Heart right ventricle (tissue), 16 donors: Measurements from ENCODE around the gene DNAH6. TPM values are rescaled to one million over a fixed set of nuclear protein-coding genes. Genes with fewer than 3 reads are reported as not detected.
"Not testable (repeated sequence)": the region's sequence is repeated elsewhere in the genome, so short reads cannot be mapped to it uniquely, and the experiment has no call there.

ENCODE experiments used
- ATAC-seq, 8 donors: fragments of 200-7000 bp; cut with Tn5 transposase; one replicate each; pipeline ENCODE4 v1.9.1; 2020; ENCODE audit warnings: mild to moderate bottlenecking in 8 of 8, moderate library complexity in 8 of 8, moderate number of reproducible peaks in 1 of 8
- DNase-seq, 2 donors: peaks; one replicate each; pipeline ENCODE4 v3.0.0-alpha.2; 2020
- H3K27ac ChIP-seq, 10 donors: fragments of 200-600 bp; sonication (generic) in 2 of 10; one replicate each; pipeline versions ENCODE4 v1.5.0 to v1.8.0; 2020 to 2022; ENCODE audit warnings: mild to moderate bottlenecking in 3 of 10
- H3K27me3 ChIP-seq, 7 donors: fragments of 200-600 bp; one replicate each; pipeline ENCODE4 v1.8.0; 2021 to 2022; ENCODE audit warnings: mild to moderate bottlenecking in 2 of 7
- H3K36me3 ChIP-seq, 9 donors: fragments of 200-600 bp; sonication (generic) in 1 of 9; one replicate each; pipeline versions ENCODE4 v1.5.0 to v1.8.0; 2020 to 2022; ENCODE audit warnings: mild to moderate bottlenecking in 2 of 9
- H3K4me1 ChIP-seq, 9 donors: fragments of 200-600 bp; sonication (generic) in 1 of 9; one replicate each; pipeline versions ENCODE4 v1.5.0 to v1.8.0; 2020 to 2022; ENCODE audit warnings: mild to moderate bottlenecking in 4 of 9
- H3K4me3 ChIP-seq, 10 donors: fragments of 200-600 bp; sonication (generic) in 2 of 10; one replicate each; pipeline versions ENCODE4 v1.5.0 to v1.8.0; 2020 to 2022; ENCODE audit warnings: mild to moderate bottlenecking in 7 of 10, moderate library complexity in 2 of 10
- H3K9me3 ChIP-seq, 11 donors: fragments of 200-600 bp in 10 of 11; sonication (generic) in 2 of 11; one replicate each; pipeline versions ENCODE4 v1.5.0 to v1.8.0; 2013 to 2022; ENCODE audit warnings: mild to moderate bottlenecking in 2 of 11, control low read depth in 1 of 11, moderate library complexity in 1 of 11
- WGBS, 2 donors: extraction: QIAGEN DNeasy Blood & Tissue Kit; methylation state at CpG; one replicate each; pipeline ENCODE4 v1.1.7; 2013; ENCODE audit warnings: inconsistent platforms in 1 of 2; 5-methylcytosine and 5-hydroxymethylcytosine counted together
- intact Hi-C, 10 donors: fragments of 100-400 bp; cut with DNase I; formaldehyde crosslinking; loops; one replicate each; pipeline versions ENCODE4 v1.11.1 to v1.14.2; 2022
- polyA plus RNA-seq, 2 donors: library from polyadenylated mRNA; stranded (reverse); fragments of 200-250 nt; gene quantifications; one replicate each; pipeline ENCODE4 v1.2.3, GENCODE V29; 2013
- total RNA-seq, 10 donors: library from RNA; stranded (reverse); fragmentation: NEBNext Ultra II Directional in 3 of 10; extraction: Animal tissue kit (Norgen Biotek cat#: 25700) in 3 of 10; gene quantifications; one replicate each; pipeline versions ENCODE4 v1.2.1 to v1.2.4, GENCODE V29; 2021 to 2023
- TF ChIP-seq, protein P1 (sequence below), 9 donors: fragments of 200-600 bp; sonication (generic) in 2 of 9; IDR thresholded peaks; one replicate each; pipeline versions ENCODE4 v1.5.0 to v1.8.0; 2021 to 2022; ENCODE audit warnings: antibody characterized with exemption in 9 of 9, mild to moderate bottlenecking in 5 of 9, moderate library complexity in 1 of 9
- donor health status: Arrhythmogenic right ventricular cardiomyopathy.
- donor health status: ischemic (EF 13 %, LVEDD 7.1; RV severe dilation, severe dysfunction).
- donor health status: healthy with polysubstance abuse.
- donor health status: DM: no; HTN: yes; CAD: no.
- donor health status: DM: no; HTN: no; CAD: no.
- donor health status: ischemic (EF 25% LVEDD 6.9; RV normal size, moderate dysfunction).
- donor health status: ischemic (EF 25% LVEDD 5.7; RV mildly dilated, moderate dysfunction).
- donor health status: healthy.
- donor health status: DM: yes; HTN: yes; CAD: no.
- donor health status: Ischemic cardiomyopathy.
- donor health status: ischemic (EF 35%, LVEDD 5.7; RV mildly dilated, moderate dysfunction).
- donor health status: nonischemic (EF 11% LVEDD 7.7; RV severe dilation, severe dysfunction).
- donor health status: DM: yes; HTN: yes; CAD: no.
- donor health status: PGD.
- donor health status: ischemic (EF 29% LVEDD 5.4; RV normal size, mild dysfunction).
- donor health status: nonischemic (EF 23%, LVEDD 6.1; RV moderate dilation, normal function).

Gene DNAH6
- total and polyA plus RNA-seq, 12 donors, result 0.03 to 0.49 (median 0.23) TPM; not detected in 1

- 76 to 80% methylated on average over 6 of the region's 6 CpGs for WGBS, 2 donors
- DNase-seq, result no peak
- intact Hi-C loops, result loop anchor here in 2 of 10 donors (5.0 kb wide), 2 partner anchors 365 to 370 kb away; no protein-coding TSS in a partner anchor
- Histone ChIP-seq H3K4me3 (no peak overlapping the region), H3K36me3 (no peaks in the 10 kb centered on the region), H3K4me1 (peaks cover 0 to 16% (median 0%) of the 10 kb centered on the region in 9 donors), H3K9me3 (no peaks in the 10 kb centered on the region), H3K27me3 (peaks cover 0 to 3% (median 0%) of the 10 kb centered on the region in 7 donors), H3K27ac (no peak overlapping the region)
- peak in 1 of 8 donors; percentile 37 for ATAC-seq
- TF ChIP-seq, protein P1, sequence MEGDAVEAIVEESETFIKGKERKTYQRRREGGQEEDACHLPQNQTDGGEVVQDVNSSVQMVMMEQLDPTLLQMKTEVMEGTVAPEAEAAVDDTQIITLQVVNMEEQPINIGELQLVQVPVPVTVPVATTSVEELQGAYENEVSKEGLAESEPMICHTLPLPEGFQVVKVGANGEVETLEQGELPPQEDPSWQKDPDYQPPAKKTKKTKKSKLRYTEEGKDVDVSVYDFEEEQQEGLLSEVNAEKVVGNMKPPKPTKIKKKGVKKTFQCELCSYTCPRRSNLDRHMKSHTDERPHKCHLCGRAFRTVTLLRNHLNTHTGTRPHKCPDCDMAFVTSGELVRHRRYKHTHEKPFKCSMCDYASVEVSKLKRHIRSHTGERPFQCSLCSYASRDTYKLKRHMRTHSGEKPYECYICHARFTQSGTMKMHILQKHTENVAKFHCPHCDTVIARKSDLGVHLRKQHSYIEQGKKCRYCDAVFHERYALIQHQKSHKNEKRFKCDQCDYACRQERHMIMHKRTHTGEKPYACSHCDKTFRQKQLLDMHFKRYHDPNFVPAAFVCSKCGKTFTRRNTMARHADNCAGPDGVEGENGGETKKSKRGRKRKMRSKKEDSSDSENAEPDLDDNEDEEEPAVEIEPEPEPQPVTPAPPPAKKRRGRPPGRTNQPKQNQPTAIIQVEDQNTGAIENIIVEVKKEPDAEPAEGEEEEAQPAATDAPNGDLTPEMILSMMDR (IDR thresholded peaks at IDR 0.05), result no peak
Observed at GRCh38 chr2:84862006-84862405, 345.7 kb downstream of the DNAH6 start.

- Histone ChIP-seq H3K4me1 (peaks cover 0 to 5% (median 0%) of the 10 kb centered on the region in 9 donors), H3K9me3 (no peaks in the 10 kb centered on the region), H3K27ac (no peak overlapping the region), H3K27me3 (no peaks in the 10 kb centered on the region), H3K36me3 (no peaks in the 10 kb centered on the region), H3K4me3 (no peak overlapping the region)
- peak in 3 of 8 donors; percentile 18 to 45 (median 35) for ATAC-seq
- no peak for DNase-seq
- intact Hi-C loops, result loop anchor here in 4 of 10 donors (1.0 to 5.0 kb wide), 2 partner anchors 368 to 370 kb away; no protein-coding TSS in a partner anchor
- TF ChIP-seq, protein P1 (IDR thresholded peaks at IDR 0.05), result peak in 7 of 9 donors; percentile 24 to 52 (median 47)
- 52 to 68% methylated on average over 6 of the region's 6 CpGs for WGBS, 2 donors
Observed at GRCh38 chr2:84865181-84865783, 349.0 kb downstream of the DNAH6 start.

- ATAC-seq, result no peak
- H3K4me3 ChIP-seq, result no peak overlapping the region
- no peaks in the 10 kb centered on the region for H3K36me3 ChIP-seq
- H3K27ac ChIP-seq, result no peak overlapping the region
- intact Hi-C loops, result loop anchor here in 3 of 10 donors (5.0 kb wide), 1 partner anchor 369 kb away; no protein-coding TSS in a partner anchor
- no peaks in the 10 kb centered on the region for H3K27me3 ChIP-seq
- no peaks in the 10 kb centered on the region for H3K9me3 ChIP-seq
- no peak for DNase-seq
- H3K4me1 ChIP-seq, result peaks cover 0 to 5% (median 0%) of the 10 kb centered on the region in 9 donors
- 77% methylated on average over 3 of the region's 3 CpGs for WGBS, 2 donors
- TF ChIP-seq, protein P1 (IDR thresholded peaks at IDR 0.05), result no peak
Observed at GRCh38 chr2:84866122-84866521, 349.8 kb downstream of the DNAH6 start.

- H3K4me1 ChIP-seq, DNase-seq, H3K4me3 ChIP-seq, ATAC-seq, H3K27me3 ChIP-seq, H3K27ac ChIP-seq, H3K36me3 ChIP-seq, H3K9me3 ChIP-seq: not testable (repeated sequence)
- intact Hi-C loops, result loop anchor here in 3 of 10 donors (5.0 kb wide), 1 partner anchor 371 kb away; no protein-coding TSS in a partner anchor
- 94 to 95% methylated on average over 2 of the region's 4 CpGs for WGBS, 2 donors
Observed at GRCh38 chr2:84868327-84868726, 352.0 kb downstream of the DNAH6 start.

Other genes starting within 250 kb of the DNAH6 start
- gene SUCLG1, start 57.2 kb upstream of the DNAH6 start, total RNA-seq, result 100 to 1,000 TPM; 195 to 330 (median 291) TPM
- gene SUCLG1, start 57.2 kb upstream of the DNAH6 start, polyA plus RNA-seq, result 100 to 1,000 TPM; 216 to 250 TPM